Endothelial cell of umbilical vein (primary cell): ENCODE results near the gene SPTLC1. TPM values are rescaled to one million over a fixed set of nuclear protein-coding genes. Genes with fewer than 3 reads are reported as not detected.

ENCODE experiments used
- BruUV-seq: library from RNA; stranded (reverse); fragments of 400-500 nt; replicated peaks from 2 replicates; lab custom pipeline; 2021; lab: Mats Ljungman, UMichigan
- CTCF ChIA-PET: fragments of 300-600, 350-600 bp; sonication (Branson Sonifier 250); formaldehyde crosslinking; loops from one replicate; lab custom pipeline; 2021; ENCODE audit warnings: antibody characterized with exemption, inconsistent platforms; lab: Charles Lee
- POLR2A ChIA-PET: fragments of 300-600, 350-600 bp; sonication (Branson Sonifier 250); formaldehyde crosslinking; loops from one replicate; lab custom pipeline; 2021; ENCODE audit warnings: antibody characterized with exemption, inconsistent platforms; lab: Charles Lee
- DNase-seq: peaks from one replicate; pipeline ENCODE4 v3.0.0-alpha.2; 2011; ENCODE audit warnings: low read depth, low spot score
- FAIRE-seq: peaks from 2 replicates; lab custom pipeline; 2011; peaks lifted over from hg19 to GRCh38; lab: Jason Lieb, UNC
- H2AFZ ChIP-seq: 2 replicates; pipeline ENCODE4 v1.6.0; 2012; ENCODE audit warnings: low read depth, low read length, control low read depth, inconsistent platforms
- H3K27ac ChIP-seq: 2 replicates; pipeline ENCODE4 v1.5.1; 2011; ENCODE audit warnings: low read depth, mild to moderate bottlenecking, control low read depth, low read length, moderate library complexity; ENCODE audit not compliant: insufficient read depth
- H3K27me3 ChIP-seq, 2 experiments: 2 replicates each; pipeline versions ENCODE4 v1.6.0 to v1.6.1; 2011; ENCODE audit warnings: low read length in 2 of 2, mixed read lengths in 1 of 2; ENCODE audit not compliant: control insufficient read depth in 2 of 2, insufficient read depth in 2 of 2
- H3K36me3 ChIP-seq, 2 experiments: 2 replicates in 1 of 2; 3 replicates in 1 of 2; pipeline ENCODE4 v1.5.1; 2011; ENCODE audit warnings: low read length in 2 of 2, mild to moderate bottlenecking in 1 of 2, moderate library complexity in 1 of 2; ENCODE audit not compliant: control insufficient read depth in 2 of 2, insufficient read depth in 2 of 2; ENCODE audit errors: extremely low read depth in 1 of 2
- H3K4me1 ChIP-seq: 3 replicates; pipeline ENCODE4 v1.5.1; 2011; ENCODE audit warnings: mild to moderate bottlenecking, low read length; ENCODE audit not compliant: control insufficient read depth, insufficient read depth; ENCODE audit errors: extremely low read depth
- H3K4me2 ChIP-seq: 2 replicates; pipeline ENCODE4 v1.6.1; 2011; ENCODE audit warnings: low read length, control low read depth, mixed read lengths; ENCODE audit not compliant: insufficient read depth
- H3K4me3 ChIP-seq, 3 experiments: fragments of 200-600 bp in 1 of 3; sonication (generic), shearing (Covaris generic) in 1 of 3; replicated peaks in 1 of 3; 2 replicates each; pipeline ENCODE4 v1.5.1; 2011 to 2016; ENCODE audit warnings: control low read depth in 3 of 3, low read length in 3 of 3, mild to moderate bottlenecking in 2 of 3, inconsistent platforms in 1 of 3, low read depth in 1 of 3, moderate library complexity in 1 of 3; ENCODE audit not compliant: insufficient read depth in 1 of 3
- H3K79me2 ChIP-seq: 2 replicates; pipeline ENCODE4 v1.6.0; 2012; ENCODE audit warnings: low read length, inconsistent platforms; ENCODE audit not compliant: control insufficient read depth, insufficient read depth
- H3K9ac ChIP-seq: replicated peaks from 2 replicates; pipeline ENCODE3; 2011; ENCODE audit warnings: low read length, control low read depth; ENCODE audit not compliant: insufficient read depth; ENCODE audit errors: extremely low read depth
- H3K9me1 ChIP-seq: replicated peaks from 3 replicates; pipeline ENCODE4 v1.6.0; 2011; ENCODE audit warnings: mild to moderate bottlenecking, low read length; ENCODE audit not compliant: control insufficient read depth, insufficient read depth; ENCODE audit errors: extremely low read depth
- H3K9me3 ChIP-seq: replicated peaks from 2 replicates; pipeline ENCODE4 v1.5.1; 2012; ENCODE audit warnings: low read length, inconsistent platforms; ENCODE audit not compliant: control insufficient read depth, insufficient read depth
- H4K20me1 ChIP-seq: replicated peaks from 2 replicates; pipeline ENCODE3; 2011; ENCODE audit warnings: mild to moderate bottlenecking, low read length; ENCODE audit not compliant: control insufficient read depth, insufficient read depth; ENCODE audit errors: extremely low read depth
- EZH2 ChIP-seq: IDR thresholded peaks from 2 replicates; pipeline ENCODE4 v1.6.1; 2012; ENCODE audit warnings: borderline replicate concordance, low read depth, mild to moderate bottlenecking, moderate library complexity, low read length, inconsistent platforms; ENCODE audit not compliant: severe bottlenecking
- FOS ChIP-seq: IDR thresholded peaks from 2 replicates; pipeline ENCODE4 v1.6.1; 2011; ENCODE audit warnings: mild to moderate bottlenecking, low read length, moderate library complexity, borderline replicate concordance; ENCODE audit not compliant: insufficient read depth
- GATA2 ChIP-seq: IDR thresholded peaks from 2 replicates; pipeline ENCODE4 v1.7.0; 2011; ENCODE audit warnings: low read depth, mild to moderate bottlenecking, moderate library complexity, mixed read lengths, low read length; ENCODE audit not compliant: insufficient read length, insufficient read depth
- JUN ChIP-seq: IDR thresholded peaks from 2 replicates; pipeline ENCODE4 v1.6.1; 2011; ENCODE audit warnings: borderline replicate concordance, low read depth; ENCODE audit not compliant: insufficient read length, insufficient read depth
- MAX ChIP-seq: IDR thresholded peaks from 2 replicates; pipeline ENCODE4 v1.6.1; 2011; ENCODE audit not compliant: insufficient read depth, insufficient read length
- MYC ChIP-seq: IDR thresholded peaks from one replicate; pipeline ENCODE4 v1.6.1; 2011; ENCODE audit warnings: mild to moderate bottlenecking, low read depth, low read length
- POLR2A ChIP-seq: IDR thresholded peaks from 2 replicates; pipeline ENCODE4 v1.6.1; 2012; ENCODE audit warnings: low read depth, mild to moderate bottlenecking, control low read depth, low read length
- POLR2AphosphoS5 ChIP-seq: IDR thresholded peaks from 2 replicates; pipeline ENCODE4 v1.6.1; 2012; ENCODE audit warnings: low read depth, mild to moderate bottlenecking, control low read depth, low read length, moderate library complexity; ENCODE audit not compliant: insufficient read depth
- dilution Hi-C: fragments of 300-500 bp; cut with MboI; formaldehyde crosslinking; loops from one replicate; pipeline ENCODE4 v1.15.0; 2019; ENCODE audit warnings: low sequenced_read_pairs; ENCODE audit not compliant: extremely low pct_ligation_motif_present
- intact Hi-C: fragments of 100-400 bp; cut with micrococcal nuclease; formaldehyde crosslinking; loops from one replicate; pipeline ENCODE4 v1.10.0; 2022
- polyA plus RNA-seq, 4 experiments: library from polyadenylated mRNA; depleted of rRNA in 3 of 4; stranded (reverse) in 3 of 4; unstranded in 1 of 4; fragments of >200 nt; gene quantifications; 2 replicates each; pipeline versions ENCODE4 v1.2.1 to v1.2.3, GENCODE V29; 2011 to 2012; ENCODE audit warnings: missing spikeins in 1 of 4
- total RNA-seq: library from RNA; stranded (reverse); gene quantifications from 2 replicates; pipeline ENCODE4 v1.2.3, GENCODE V29; 2021
- TF ChIP-seq, protein P1 (sequence below), 2 donors: IDR thresholded peaks; 1 replicate in 1 of 2; 2 replicates in 1 of 2; pipeline ENCODE4 v1.5.1; 2011; ENCODE audit warnings: low read length in 2 of 2, mild to moderate bottlenecking in 2 of 2, moderate library complexity in 2 of 2, control low read depth in 1 of 2, inconsistent platforms in 1 of 2, low read depth in 1 of 2; ENCODE audit not compliant: insufficient read depth in 1 of 2; ENCODE audit errors: extremely low read depth in 1 of 2

SPTLC1 gene
- total and polyA plus RNA-seq, 2 donors (not counting 3 experiments of a cell fraction or from before 2014, with no cell fraction given) = 35.9 to 68.5 TPM

DNA sequence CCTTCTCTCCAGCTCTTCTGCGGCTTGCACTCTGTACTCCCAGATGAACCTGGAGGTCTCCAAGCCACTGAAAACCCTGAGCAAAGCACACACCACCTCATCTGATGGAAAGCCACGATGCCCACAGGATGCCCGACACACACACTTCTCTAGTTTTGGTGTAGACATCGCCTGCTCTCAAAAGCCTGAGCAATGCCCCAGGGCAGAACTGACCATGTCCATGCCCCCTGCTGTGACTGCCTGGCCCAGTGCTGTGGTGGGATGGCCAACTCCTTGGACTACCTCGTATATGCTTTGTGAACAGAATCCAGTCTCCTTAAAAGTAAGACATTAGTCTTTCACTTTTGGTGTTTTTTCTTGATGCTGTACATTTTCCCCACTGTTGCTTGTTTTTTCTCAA, 81.2 kb downstream of the SPTLC1 start:
- dilution Hi-C loops = no loop called here
- Histone ChIP-seq H3K27ac (no peak overlapping the region), H3K9me3 (no peaks in the 10 kb centered on the region), H3K9me1 (no peaks in the 10 kb centered on the region), H3K36me3 (peaks cover 7 to 23% of the 10 kb centered on the region in 2 experiments), H3K4me1 (no peaks in the 10 kb centered on the region), H2AFZ (no peak overlapping the region), H3K4me2 (no peak overlapping the region), H3K9ac (no peak overlapping the region), H3K79me2 (no peaks in the 10 kb centered on the region), H3K27me3 (no peaks in the 10 kb centered on the region), H3K4me3 (no peak overlapping the region), H4K20me1 (no peaks in the 10 kb centered on the region)
- FAIRE-seq (no peak), DNase-seq (no peak)
- ChIA-PET CTCF (no interaction called here), POLR2A (no interaction called here)
- intact Hi-C loops = no loop called here
- BruUV-seq = no TSS peak
- no peak for TF ChIP-seq GATA2
- no peak for TF ChIP-seq FOS
- no peak for TF ChIP-seq POLR2A
- no peak for TF ChIP-seq EZH2
- TF ChIP-seq, protein P1, sequence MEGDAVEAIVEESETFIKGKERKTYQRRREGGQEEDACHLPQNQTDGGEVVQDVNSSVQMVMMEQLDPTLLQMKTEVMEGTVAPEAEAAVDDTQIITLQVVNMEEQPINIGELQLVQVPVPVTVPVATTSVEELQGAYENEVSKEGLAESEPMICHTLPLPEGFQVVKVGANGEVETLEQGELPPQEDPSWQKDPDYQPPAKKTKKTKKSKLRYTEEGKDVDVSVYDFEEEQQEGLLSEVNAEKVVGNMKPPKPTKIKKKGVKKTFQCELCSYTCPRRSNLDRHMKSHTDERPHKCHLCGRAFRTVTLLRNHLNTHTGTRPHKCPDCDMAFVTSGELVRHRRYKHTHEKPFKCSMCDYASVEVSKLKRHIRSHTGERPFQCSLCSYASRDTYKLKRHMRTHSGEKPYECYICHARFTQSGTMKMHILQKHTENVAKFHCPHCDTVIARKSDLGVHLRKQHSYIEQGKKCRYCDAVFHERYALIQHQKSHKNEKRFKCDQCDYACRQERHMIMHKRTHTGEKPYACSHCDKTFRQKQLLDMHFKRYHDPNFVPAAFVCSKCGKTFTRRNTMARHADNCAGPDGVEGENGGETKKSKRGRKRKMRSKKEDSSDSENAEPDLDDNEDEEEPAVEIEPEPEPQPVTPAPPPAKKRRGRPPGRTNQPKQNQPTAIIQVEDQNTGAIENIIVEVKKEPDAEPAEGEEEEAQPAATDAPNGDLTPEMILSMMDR (IDR thresholded peaks at IDR 0.05; ENCODE audit: extremely low read depth in 1 of 2, insufficient read depth in 1 of 2, low read depth in 1 of 2, low read length in 2 of 2) = no peak
- no peak for TF ChIP-seq JUN
- TF ChIP-seq MAX = no peak
- no peak for TF ChIP-seq POLR2AphosphoS5
- no peak for TF ChIP-seq MYC
